GM12872 (cell line): ENCODE results near the gene CTSK.

Experiments used
- CTCF ChIP-seq: IDR thresholded peaks from 3 replicates; pipeline ENCODE4 v1.5.1; 2011; ENCODE audit warnings: low read depth, mild to moderate bottlenecking, low read length, moderate library complexity; ENCODE audit not compliant: insufficient read depth

The CTSK gene

GRCh38 chr1:150761801-150762200 is 46.3 kb downstream of the CTSK start:
- no peak for TF ChIP-seq CTCF

GRCh38 chr1:150760013-150760412 is 48.0 kb downstream of the CTSK start:
- no peak for TF ChIP-seq CTCF

GRCh38 chr1:150753416-150753815 is 54.6 kb downstream of the CTSK start:
- no peak for TF ChIP-seq CTCF

GRCh38 chr1:150751443-150751842 is 56.6 kb downstream of the CTSK start:
- no peak for TF ChIP-seq CTCF

- no peak for TF ChIP-seq CTCF
Measured at GRCh38 chr1:150749720-150750311, 58.2 kb downstream of the CTSK start.

GRCh38 chr1:150748878-150749719 is 59.0 kb downstream of the CTSK start:
- TF ChIP-seq CTCF: no peak
